ENCODE results near the gene PROSER3. TPM values are rescaled to one million over a fixed set of nuclear protein-coding genes. Genes with fewer than 3 reads are reported as not detected.

PROSER3 gene
- polyA plus RNA-seq, 1 donor from 2014 or later = 1.2 TPM

- Histone ChIP-seq H3K36me3 (ENCODE audit: insufficient read depth, low read length) (no peaks in the 10 kb centered on the region), H3K27ac (ENCODE audit: low read length) (no peak overlapping the region), H3F3A (ENCODE audit: insufficient read depth, low read length, poor library complexity, severe bottlenecking) (no peaks in the 10 kb centered on the region), H3K4me3 (ENCODE audit: low read length) (no peak overlapping the region), H4K20me1 (ENCODE audit: insufficient read depth) (no peaks in the 10 kb centered on the region), H3K9me2 (ENCODE audit: insufficient read depth, low read length) (no peaks in the 10 kb centered on the region), H3K9ac (ENCODE audit: low read length) (no peak overlapping the region), H3K9me3 (ENCODE audit: low read length) (no peaks in the 10 kb centered on the region), H3K4me2 (ENCODE audit: low read length) (no peak overlapping the region), H3K27me3 (ENCODE audit: insufficient read depth, low read depth, low read length) (no peaks in the 10 kb centered on the region), H3K79me2 (replicated peaks; ENCODE audit: insufficient read depth, low read length) (peaks cover 24% of the 10 kb centered on the region), H2AFZ (ENCODE audit: low read depth, low read length) (no peak overlapping the region)
- TF ChIP-seq CTCF (IDR thresholded peaks at IDR 0.05; ENCODE audit: poor library complexity, severe bottlenecking) = no peak
- TF ChIP-seq EZH2 (IDR thresholded peaks at IDR 0.05; ENCODE audit: borderline replicate concordance, insufficient read depth, low read length, poor library complexity, severe bottlenecking) = no peak
- no peak for TF ChIP-seq MXI1 (conservative IDR thresholded peaks at IDR 0.05; ENCODE audit: poor library complexity, severe bottlenecking)
- TF ChIP-seq EP300 (conservative IDR thresholded peaks at IDR 0.05; ENCODE audit: poor library complexity, severe bottlenecking) = no peak
- no peak for TF ChIP-seq TAF1 (IDR thresholded peaks at IDR 0.05; ENCODE audit: low read depth)
- no peak for TF ChIP-seq SMC3 (conservative IDR thresholded peaks at IDR 0.05; ENCODE audit: poor library complexity)
- TF ChIP-seq REST (IDR thresholded peaks at IDR 0.05; ENCODE audit: borderline replicate concordance) = no peak
- no peak for TF ChIP-seq POLR2AphosphoS5 (IDR thresholded peaks at IDR 0.05)
- no peak for TF ChIP-seq RAD21 (conservative IDR thresholded peaks at IDR 0.05)
Measured at GRCh38 chr19:35773020-35773806, 15.2 kb downstream of the PROSER3 start.

- H3K4me3 ChIP-seq (ENCODE audit: low read length) = peak overlapping the region; percentile 86
- H3K36me3 ChIP-seq (ENCODE audit: insufficient read depth, low read length) = no peaks in the 10 kb centered on the region
- H4K20me1 ChIP-seq (ENCODE audit: insufficient read depth) = no peaks in the 10 kb centered on the region
- H3K9me3 ChIP-seq (ENCODE audit: low read length) = no peaks in the 10 kb centered on the region
- H3K27me3 ChIP-seq (ENCODE audit: insufficient read depth, low read depth, low read length) = no peaks in the 10 kb centered on the region
- peak overlapping the region; percentile 57 for H3K27ac ChIP-seq (ENCODE audit: low read length)
- no peaks in the 10 kb centered on the region for H3K9me2 ChIP-seq (ENCODE audit: insufficient read depth, low read length)
- H2AFZ ChIP-seq (ENCODE audit: low read depth, low read length) = peak overlapping the region; percentile 53
- H3K9ac ChIP-seq (ENCODE audit: low read length) = peak overlapping the region; percentile 53
- peak overlapping the region; percentile 58 for H3K4me2 ChIP-seq (ENCODE audit: low read length)
- H3K79me2 ChIP-seq (replicated peaks; ENCODE audit: insufficient read depth, low read length) = peaks cover 25% of the 10 kb centered on the region
- no peaks in the 10 kb centered on the region for H3F3A ChIP-seq (ENCODE audit: insufficient read depth, low read length, poor library complexity, severe bottlenecking)
- TF ChIP-seq EZH2 (IDR thresholded peaks at IDR 0.05; ENCODE audit: borderline replicate concordance, insufficient read depth, low read length, poor library complexity, severe bottlenecking) = no peak
- no peak for TF ChIP-seq MXI1 (conservative IDR thresholded peaks at IDR 0.05; ENCODE audit: poor library complexity, severe bottlenecking)
- TF ChIP-seq SMC3 (conservative IDR thresholded peaks at IDR 0.05; ENCODE audit: poor library complexity) = no peak
- no peak for TF ChIP-seq CTCF (IDR thresholded peaks at IDR 0.05; ENCODE audit: poor library complexity, severe bottlenecking)
- no peak for TF ChIP-seq TAF1 (IDR thresholded peaks at IDR 0.05; ENCODE audit: low read depth)
- no peak for TF ChIP-seq POLR2AphosphoS5 (IDR thresholded peaks at IDR 0.05)
- no peak for TF ChIP-seq REST (IDR thresholded peaks at IDR 0.05; ENCODE audit: borderline replicate concordance)
- no peak for TF ChIP-seq RAD21 (conservative IDR thresholded peaks at IDR 0.05)
- no peak for TF ChIP-seq EP300 (conservative IDR thresholded peaks at IDR 0.05; ENCODE audit: poor library complexity, severe bottlenecking)
Measured at GRCh38 chr19:35774274-35775045, 16.5 kb downstream of the PROSER3 start.
